HepG2 (cell line): ENCODE data around the gene SPRN. TPM values are rescaled to one million over a fixed set of nuclear protein-coding genes. Genes with fewer than 3 reads are reported as not detected.
A peak's percentile ranks its signal among the peaks of the same experiment; 100 is the strongest.

Experiments
- ATAD3A ChIP-seq: sonication (generic); formaldehyde crosslinking; IDR thresholded peaks from 2 replicates; pipeline ENCODE4 v1.4.0; 2020; ENCODE audit warnings: missing genetic modification reagents
- ELF4 ChIP-seq: sonication (generic); formaldehyde crosslinking; IDR thresholded peaks from 2 replicates; pipeline ENCODE4 v1.5.0; 2020; ENCODE audit warnings: missing genetic modification reagents, mild to moderate bottlenecking, moderate library complexity, borderline replicate concordance
- GATAD2A ChIP-seq: IDR thresholded peaks from 2 replicates; pipeline ENCODE4 v1.6.1; 2016
- NR2F2 ChIP-seq: IDR thresholded peaks from 2 replicates; pipeline ENCODE4 v1.6.1; 2012; ENCODE audit warnings: low read depth, inconsistent platforms, borderline replicate concordance
- PHF21A ChIP-seq: sonication (generic); formaldehyde crosslinking; IDR thresholded peaks from 2 replicates; pipeline ENCODE4 v1.5.0; 2020; ENCODE audit warnings: mild to moderate bottlenecking, missing genetic modification reagents
- TMF1 ChIP-seq: sonication (generic); formaldehyde crosslinking; IDR thresholded peaks from 2 replicates; pipeline ENCODE4 v1.8.1; 2022; ENCODE audit warnings: low read depth, missing genetic modification reagents
- ZKSCAN1 ChIP-seq: fragments of 150-350 bp; IDR thresholded peaks from 2 replicates; pipeline ENCODE4 v1.6.1; 2014; ENCODE audit warnings: low read length
- ZNF331 ChIP-seq: sonication (generic); formaldehyde crosslinking; IDR thresholded peaks from 2 replicates; pipeline ENCODE4 v1.4.0; 2020; ENCODE audit warnings: missing genetic modification reagents
- ZNF382 ChIP-seq: sonication (generic); formaldehyde crosslinking; IDR thresholded peaks from 2 replicates; pipeline ENCODE4 v1.5.0; 2020; ENCODE audit warnings: missing genetic modification reagents, mild to moderate bottlenecking, borderline replicate concordance
- ZNF446 ChIP-seq: sonication (generic); formaldehyde crosslinking; IDR thresholded peaks from 2 replicates; pipeline ENCODE4 v1.5.0; 2020; ENCODE audit warnings: mild to moderate bottlenecking, missing genetic modification reagents
- ZNF547 ChIP-seq: sonication (generic); formaldehyde crosslinking; IDR thresholded peaks from 2 replicates; pipeline ENCODE4 v1.5.1; 2020; ENCODE audit warnings: mild to moderate bottlenecking, missing genetic modification reagents
- ZNF616 ChIP-seq: sonication (generic); formaldehyde crosslinking; IDR thresholded peaks from 2 replicates; pipeline ENCODE4 v1.5.0; 2020; ENCODE audit warnings: low read depth, mild to moderate bottlenecking, missing genetic modification reagents
- ZSCAN12 ChIP-seq: sonication (generic); formaldehyde crosslinking; IDR thresholded peaks from 2 replicates; pipeline ENCODE4 v1.9.0; 2021; ENCODE audit warnings: mild to moderate bottlenecking, missing genetic modification reagents
- polyA plus RNA-seq, 8 experiments: library from polyadenylated mRNA; depleted of rRNA in 3 of 8; stranded (reverse) in 7 of 8; unstranded in 1 of 8; fragments of >200 nt; fragmentation: Illumina TruSeq in 4 of 8; extraction: Trizol in 4 of 8; gene quantifications; 2 replicates each; pipeline versions ENCODE4 v1.2.1 to v1.2.3, GENCODE V29; 2011 to 2016; ENCODE audit warnings: low read depth in 4 of 8, missing spikeins in 1 of 8, mixed read lengths in 1 of 8; ENCODE audit not compliant: insufficient read depth in 1 of 8
- total RNA-seq, 5 experiments: library from RNA; depleted of rRNA; stranded (reverse); fragments of >200 nt; fragmentation: Illumina TruSeq; extraction: Trizol; gene quantifications; 2 replicates each; pipeline ENCODE4 v1.2.3, GENCODE V29; 2016; ENCODE audit warnings: low read depth in 1 of 5
- TF ChIP-seq, protein P1 (sequence below), 2 experiments: sonication (generic) in 1 of 2; formaldehyde crosslinking in 1 of 2; IDR thresholded peaks; 2 replicates each; pipeline versions ENCODE4 v1.6.1 to v1.9.0; 2014 to 2022; ENCODE audit warnings: antibody characterized with exemption in 1 of 2, borderline replicate concordance in 1 of 2, inconsistent platforms in 1 of 2, low read depth in 1 of 2, missing genetic modification reagents in 1 of 2
- TF ChIP-seq, protein P2 (sequence below): sonication (generic); formaldehyde crosslinking; IDR thresholded peaks from 2 replicates; pipeline ENCODE4 v1.5.0; 2020; ENCODE audit warnings: mild to moderate bottlenecking, missing genetic modification reagents

Gene SPRN
- total and polyA plus RNA-seq, 2 of the 13 experiments (the other 11 are each of a cell fraction or from before 2014, with no cell fraction given): not detected

GRCh38 chr10:133394064-133394663 lies 30.3 kb downstream of the SPRN start, which contains the start of gene MTG1 (continued):
- TF ChIP-seq, protein P1, sequence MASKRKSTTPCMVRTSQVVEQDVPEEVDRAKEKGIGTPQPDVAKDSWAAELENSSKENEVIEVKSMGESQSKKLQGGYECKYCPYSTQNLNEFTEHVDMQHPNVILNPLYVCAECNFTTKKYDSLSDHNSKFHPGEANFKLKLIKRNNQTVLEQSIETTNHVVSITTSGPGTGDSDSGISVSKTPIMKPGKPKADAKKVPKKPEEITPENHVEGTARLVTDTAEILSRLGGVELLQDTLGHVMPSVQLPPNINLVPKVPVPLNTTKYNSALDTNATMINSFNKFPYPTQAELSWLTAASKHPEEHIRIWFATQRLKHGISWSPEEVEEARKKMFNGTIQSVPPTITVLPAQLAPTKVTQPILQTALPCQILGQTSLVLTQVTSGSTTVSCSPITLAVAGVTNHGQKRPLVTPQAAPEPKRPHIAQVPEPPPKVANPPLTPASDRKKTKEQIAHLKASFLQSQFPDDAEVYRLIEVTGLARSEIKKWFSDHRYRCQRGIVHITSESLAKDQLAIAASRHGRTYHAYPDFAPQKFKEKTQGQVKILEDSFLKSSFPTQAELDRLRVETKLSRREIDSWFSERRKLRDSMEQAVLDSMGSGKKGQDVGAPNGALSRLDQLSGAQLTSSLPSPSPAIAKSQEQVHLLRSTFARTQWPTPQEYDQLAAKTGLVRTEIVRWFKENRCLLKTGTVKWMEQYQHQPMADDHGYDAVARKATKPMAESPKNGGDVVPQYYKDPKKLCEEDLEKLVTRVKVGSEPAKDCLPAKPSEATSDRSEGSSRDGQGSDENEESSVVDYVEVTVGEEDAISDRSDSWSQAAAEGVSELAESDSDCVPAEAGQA (IDR thresholded peaks at IDR 0.05; ENCODE audit: low read depth): peak; percentile 86
- TF ChIP-seq, protein P1 (CRISPR knock-in tag; IDR thresholded peaks at IDR 0.05; ENCODE audit: borderline replicate concordance): no peak
- peak; percentile 33; the same call in 1 of the 2 replicates for TF ChIP-seq ZNF331 (CRISPR knock-in tag)
- TF ChIP-seq, protein P2, sequence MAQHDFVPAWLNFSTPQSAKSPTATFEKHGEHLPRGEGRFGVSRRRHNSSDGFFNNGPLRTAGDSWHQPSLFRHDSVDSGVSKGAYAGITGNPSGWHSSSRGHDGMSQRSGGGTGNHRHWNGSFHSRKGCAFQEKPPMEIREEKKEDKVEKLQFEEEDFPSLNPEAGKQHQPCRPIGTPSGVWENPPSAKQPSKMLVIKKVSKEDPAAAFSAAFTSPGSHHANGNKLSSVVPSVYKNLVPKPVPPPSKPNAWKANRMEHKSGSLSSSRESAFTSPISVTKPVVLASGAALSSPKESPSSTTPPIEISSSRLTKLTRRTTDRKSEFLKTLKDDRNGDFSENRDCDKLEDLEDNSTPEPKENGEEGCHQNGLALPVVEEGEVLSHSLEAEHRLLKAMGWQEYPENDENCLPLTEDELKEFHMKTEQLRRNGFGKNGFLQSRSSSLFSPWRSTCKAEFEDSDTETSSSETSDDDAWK (CRISPR knock-in tag): no peak
- TF ChIP-seq ZNF382 (CRISPR knock-in tag): no peak
- no peak; the same call in 1 of the 2 replicates for TF ChIP-seq NR2F2
- TF ChIP-seq ZSCAN12: no peak; the same call in 1 of the 2 replicates
- TF ChIP-seq ZNF446 (CRISPR knock-in tag): peak; percentile 90
- TF ChIP-seq ZNF547: peak; percentile 95
- TF ChIP-seq GATAD2A (CRISPR knock-in tag): no peak
- TF ChIP-seq PHF21A (CRISPR knock-in tag): peak; percentile 82
- 0 out of 2 replicates have a peak, but pooled peaks have one; percentile 37 for TF ChIP-seq ATAD3A (CRISPR knock-in tag)
- TF ChIP-seq ZKSCAN1: no peak
- no peak; the same call in 1 of the 2 replicates for TF ChIP-seq ZNF616 (CRISPR knock-in tag)
- TF ChIP-seq ELF4 (CRISPR knock-in tag): no peak
- 0 out of 2 replicates have a peak, but pooled peaks have one; percentile 60 for TF ChIP-seq TMF1
